HG03097 (cell line): ENCODE results near the gene CAVIN4.

Experiments used
- ATAC-seq: cut with Tn5 transposase; IDR thresholded peaks from one replicate; pipeline ENCODE4 v1.9.1; 2021; ENCODE audit not compliant: unreplicated experiment, low FRiP score

Gene CAVIN4

GRCh38 chr9:100577776-100578448, at the start of gene CAVIN4:
Gene CAVIN4 (plus strand): TSS chr9:100578079. CDS start chr9:100578144, 65 bp downstream.
- no peak for ATAC-seq

GRCh38 chr9:100534401-100534800, 43.5 kb upstream of the CAVIN4 start:
- no peak for ATAC-seq

GRCh38 chr9:100540327-100540726, 37.6 kb upstream of the CAVIN4 start:
- ATAC-seq, result no peak

GRCh38 chr9:100549048-100549447, 28.8 kb upstream of the CAVIN4 start:
- ATAC-seq, result no peak

GRCh38 chr9:100554935-100555401, 22.9 kb upstream of the CAVIN4 start:
- no peak for ATAC-seq

GRCh38 chr9:100555471-100555870, 22.4 kb upstream of the CAVIN4 start:
- ATAC-seq, result no peak

- no peak for ATAC-seq
Measured at GRCh38 chr9:100557053-100557452, 20.8 kb upstream of the CAVIN4 start.

- no peak for ATAC-seq
Measured at GRCh38 chr9:100561256-100561655, 16.6 kb upstream of the CAVIN4 start.

- no peak for ATAC-seq
Measured at GRCh38 chr9:100567856-100568255, 10.0 kb upstream of the CAVIN4 start.

GRCh38 chr9:100573655-100574260, 4.1 kb upstream of the CAVIN4 start:
- no peak for ATAC-seq

- no peak for ATAC-seq
Measured at GRCh38 chr9:100575006-100575405, 2.9 kb upstream of the CAVIN4 start.

GRCh38 chr9:100575765-100576386, 2.0 kb upstream of the CAVIN4 start:
- no peak for ATAC-seq

- no peak for ATAC-seq
Measured at GRCh38 chr9:100578610-100579009, 731 bp downstream of the CAVIN4 start.

GRCh38 chr9:100579665-100580064, 1.8 kb downstream of the CAVIN4 start:
- ATAC-seq, result no peak

- no peak for ATAC-seq
Measured at GRCh38 chr9:100580257-100580656, 2.4 kb downstream of the CAVIN4 start.

- no peak for ATAC-seq
Measured at GRCh38 chr9:100581081-100581480, 3.2 kb downstream of the CAVIN4 start.

GRCh38 chr9:100581661-100582060, 3.8 kb downstream of the CAVIN4 start:
- no peak for ATAC-seq

GRCh38 chr9:100583014-100583802, 5.3 kb downstream of the CAVIN4 start:
- ATAC-seq, result no peak

GRCh38 chr9:100584951-100585350, 7.1 kb downstream of the CAVIN4 start:
- no peak for ATAC-seq

- no peak for ATAC-seq
Measured at GRCh38 chr9:100586093-100586492, 8.2 kb downstream of the CAVIN4 start.

- no peak for ATAC-seq
Measured at GRCh38 chr9:100587375-100587774, 9.5 kb downstream of the CAVIN4 start.
